ENCODE measurements around the gene MACROD2.

Gene MACROD2

GRCh38 chr20:14826543-14827313 is 831.4 kb downstream of the MACROD2 start:
- TF ChIP-seq POLR2AphosphoS5 (IDR thresholded peaks at IDR 0.05; ENCODE audit: low read depth, low read length): no peak
- FAIRE-seq (no peak), DNase-seq (ENCODE audit: insufficient read length, low spot score) (no peak)

- TF ChIP-seq POLR2A (IDR thresholded peaks at IDR 0.05; ENCODE audit: low read depth, low read length) (no peak), SPI1 (IDR thresholded peaks at IDR 0.05; ENCODE audit: low read depth, low read length) (no peak), POLR2AphosphoS5 (IDR thresholded peaks at IDR 0.05; ENCODE audit: low read depth, low read length) (no peak), POU2F2 (IDR thresholded peaks at IDR 0.05; ENCODE audit: low read depth, low read length) (no peak), TAF1 (IDR thresholded peaks at IDR 0.05; ENCODE audit: low read depth, low read length) (no peak), PAX5 (IDR thresholded peaks at IDR 0.05; ENCODE audit: insufficient read depth, low read length, severe bottlenecking) (no peak)
- no peak for DNase-seq (ENCODE audit: insufficient read length, low spot score)
- no peak for FAIRE-seq
Measured at GRCh38 chr20:14828459-14828858, 833.1 kb downstream of the MACROD2 start.

- FAIRE-seq (no peak), DNase-seq (ENCODE audit: insufficient read length, low spot score) (no peak)
- TF ChIP-seq SPI1 (IDR thresholded peaks at IDR 0.05; ENCODE audit: low read depth, low read length): no peak
- TF ChIP-seq POLR2A (IDR thresholded peaks at IDR 0.05; ENCODE audit: low read depth, low read length): no peak
- no peak for TF ChIP-seq TAF1 (IDR thresholded peaks at IDR 0.05; ENCODE audit: low read depth, low read length)
- no peak for TF ChIP-seq PAX5 (IDR thresholded peaks at IDR 0.05; ENCODE audit: insufficient read depth, low read length, severe bottlenecking)
- no peak for TF ChIP-seq POLR2AphosphoS5 (IDR thresholded peaks at IDR 0.05; ENCODE audit: low read depth, low read length)
- no peak for TF ChIP-seq POU2F2 (IDR thresholded peaks at IDR 0.05; ENCODE audit: low read depth, low read length)
Measured at GRCh38 chr20:14829906-14830305, 834.6 kb downstream of the MACROD2 start.

GRCh38 chr20:14830466-14830865 is 835.1 kb downstream of the MACROD2 start:
- FAIRE-seq: no peak

GRCh38 chr20:14830899-14831298 is 835.6 kb downstream of the MACROD2 start:
- no peak for FAIRE-seq
- TF ChIP-seq SPI1 (IDR thresholded peaks at IDR 0.05; ENCODE audit: low read depth, low read length) (peak; percentile 37; the same call in 1 of the 2 replicates), POU2F2 (IDR thresholded peaks at IDR 0.05; ENCODE audit: low read depth, low read length) (peak; percentile 6; the same call in 1 of the 2 replicates), POLR2A (IDR thresholded peaks at IDR 0.05; ENCODE audit: low read depth, low read length) (no peak), TAF1 (IDR thresholded peaks at IDR 0.05; ENCODE audit: low read depth, low read length) (no peak)
- DNase-seq (ENCODE audit: insufficient read length, low spot score): no peak

More at GRCh38 chr20:14830466-14830865, 835.1 kb downstream of the MACROD2 start:
- DNase-seq (ENCODE audit: insufficient read length, low spot score): peak; percentile 6
- TF ChIP-seq POLR2A (IDR thresholded peaks at IDR 0.05; ENCODE audit: low read depth, low read length) (no peak), SPI1 (IDR thresholded peaks at IDR 0.05; ENCODE audit: low read depth, low read length) (peak; percentile 94), PAX5 (IDR thresholded peaks at IDR 0.05; ENCODE audit: insufficient read depth, low read length, severe bottlenecking) (no peak), POU2F2 (IDR thresholded peaks at IDR 0.05; ENCODE audit: low read depth, low read length) (peak; percentile 88)

- DNase-seq (ENCODE audit: insufficient read length, low spot score) (no peak), FAIRE-seq (peak; percentile 91)
- TF ChIP-seq PAX5 (IDR thresholded peaks at IDR 0.05; ENCODE audit: insufficient read depth, low read length, severe bottlenecking) (no peak), POLR2AphosphoS5 (IDR thresholded peaks at IDR 0.05; ENCODE audit: low read depth, low read length) (no peak), POU2F2 (IDR thresholded peaks at IDR 0.05; ENCODE audit: low read depth, low read length) (no peak), POLR2A (IDR thresholded peaks at IDR 0.05; ENCODE audit: low read depth, low read length) (no peak), SPI1 (IDR thresholded peaks at IDR 0.05; ENCODE audit: low read depth, low read length) (peak; percentile 47), TAF1 (IDR thresholded peaks at IDR 0.05; ENCODE audit: low read depth, low read length) (no peak)
Measured at GRCh38 chr20:14832630-14833029, 837.3 kb downstream of the MACROD2 start.

GRCh38 chr20:14838663-14839628 is 843.6 kb downstream of the MACROD2 start:
- DNase-seq (ENCODE audit: insufficient read length, low spot score) (no peak), FAIRE-seq (no peak)
- no peak for TF ChIP-seq TAF1 (IDR thresholded peaks at IDR 0.05; ENCODE audit: low read depth, low read length)
- no peak for TF ChIP-seq POU2F2 (IDR thresholded peaks at IDR 0.05; ENCODE audit: low read depth, low read length)
- no peak for TF ChIP-seq PAX5 (IDR thresholded peaks at IDR 0.05; ENCODE audit: insufficient read depth, low read length, severe bottlenecking)
- TF ChIP-seq POLR2A (IDR thresholded peaks at IDR 0.05; ENCODE audit: low read depth, low read length): no peak
- TF ChIP-seq SPI1 (IDR thresholded peaks at IDR 0.05; ENCODE audit: low read depth, low read length): peak; percentile 71
- no peak for TF ChIP-seq POLR2AphosphoS5 (IDR thresholded peaks at IDR 0.05; ENCODE audit: low read depth, low read length)

- TF ChIP-seq PAX5 (IDR thresholded peaks at IDR 0.05; ENCODE audit: insufficient read depth, low read length, severe bottlenecking) (no peak), POU2F2 (IDR thresholded peaks at IDR 0.05; ENCODE audit: low read depth, low read length) (no peak), POLR2A (IDR thresholded peaks at IDR 0.05; ENCODE audit: low read depth, low read length) (no peak), TAF1 (IDR thresholded peaks at IDR 0.05; ENCODE audit: low read depth, low read length) (no peak), POLR2AphosphoS5 (IDR thresholded peaks at IDR 0.05; ENCODE audit: low read depth, low read length) (no peak), SPI1 (IDR thresholded peaks at IDR 0.05; ENCODE audit: low read depth, low read length) (no peak)
- no peak for FAIRE-seq
- no peak for DNase-seq (ENCODE audit: insufficient read length, low spot score)
Measured at GRCh38 chr20:14845199-14846160, 850.2 kb downstream of the MACROD2 start.
